Measurements from ENCODE around the gene PGAM2.

PGAM2 gene

GRCh38 chr7:44080118-44080517 lies 14.8 kb upstream of the PGAM2 start:
- Histone ChIP-seq H3K4me3 (ENCODE audit: low read depth, low read length) (no peak overlapping the region), H3K9me3 (ENCODE audit: control insufficient read depth, insufficient read depth, low read depth, low read length) (no peaks in the 10 kb centered on the region), H3K27me3 (ENCODE audit: control insufficient read depth, insufficient read depth, low read length) (peaks cover 9% of the 10 kb centered on the region), H3K4me1 (ENCODE audit: control insufficient read depth, insufficient read depth, low read length) (no peaks in the 10 kb centered on the region), H3K27ac (ENCODE audit: low read depth, low read length) (no peak overlapping the region), H3K9ac (ENCODE audit: low read length) (no peak overlapping the region), H3K36me3 (ENCODE audit: control insufficient read depth, insufficient read depth, low read length) (peaks cover 57% of the 10 kb centered on the region)

GRCh38 chr7:44079331-44080021 lies 14.1 kb upstream of the PGAM2 start:
- H3K4me1 ChIP-seq (ENCODE audit: control insufficient read depth, insufficient read depth, low read length), result no peaks in the 10 kb centered on the region

GRCh38 chr7:44078521-44078920 lies 13.2 kb upstream of the PGAM2 start:
- Histone ChIP-seq H3K9me3 (ENCODE audit: control insufficient read depth, insufficient read depth, low read depth, low read length) (no peaks in the 10 kb centered on the region), H3K27ac (ENCODE audit: low read depth, low read length) (no peak overlapping the region), H3K27me3 (ENCODE audit: control insufficient read depth, insufficient read depth, low read length) (peaks cover 2% of the 10 kb centered on the region), H3K4me3 (ENCODE audit: low read depth, low read length) (no peak overlapping the region), H3K4me1 (ENCODE audit: control insufficient read depth, insufficient read depth, low read length) (no peaks in the 10 kb centered on the region), H3K36me3 (ENCODE audit: control insufficient read depth, insufficient read depth, low read length) (peaks cover 68% of the 10 kb centered on the region), H3K9ac (ENCODE audit: low read length) (no peak overlapping the region)

More at GRCh38 chr7:44079331-44080021, 14.1 kb upstream of the PGAM2 start:
- Histone ChIP-seq H3K27me3 (ENCODE audit: control insufficient read depth, insufficient read depth, low read length) (peaks cover 9% of the 10 kb centered on the region), H3K27ac (ENCODE audit: low read depth, low read length) (no peak overlapping the region), H3K4me3 (ENCODE audit: low read depth, low read length) (no peak overlapping the region), H3K9ac (ENCODE audit: low read length) (no peak overlapping the region), H3K9me3 (ENCODE audit: control insufficient read depth, insufficient read depth, low read depth, low read length) (no peaks in the 10 kb centered on the region), H3K36me3 (ENCODE audit: control insufficient read depth, insufficient read depth, low read length) (peaks cover 59% of the 10 kb centered on the region)

GRCh38 chr7:44077681-44078091 lies 12.3 kb upstream of the PGAM2 start:
- H3K4me3 ChIP-seq (ENCODE audit: low read depth, low read length), result no peak overlapping the region
- H3K9me3 ChIP-seq (ENCODE audit: control insufficient read depth, insufficient read depth, low read depth, low read length), result no peaks in the 10 kb centered on the region
- H3K36me3 ChIP-seq (ENCODE audit: control insufficient read depth, insufficient read depth, low read length), result peaks cover 77% of the 10 kb centered on the region
- H3K4me1 ChIP-seq (ENCODE audit: control insufficient read depth, insufficient read depth, low read length), result no peaks in the 10 kb centered on the region
- no peak overlapping the region for H3K27ac ChIP-seq (ENCODE audit: low read depth, low read length)
- H3K9ac ChIP-seq (ENCODE audit: low read length), result no peak overlapping the region
- H3K27me3 ChIP-seq (ENCODE audit: control insufficient read depth, insufficient read depth, low read length), result no peaks in the 10 kb centered on the region

GRCh38 chr7:44077061-44077460 lies 11.7 kb upstream of the PGAM2 start:
- H3K4me3 ChIP-seq (ENCODE audit: low read depth, low read length), result no peak overlapping the region
- H3K36me3 ChIP-seq (ENCODE audit: control insufficient read depth, insufficient read depth, low read length), result peaks cover 78% of the 10 kb centered on the region
- no peak overlapping the region for H3K9ac ChIP-seq (ENCODE audit: low read length)
- H3K9me3 ChIP-seq (ENCODE audit: control insufficient read depth, insufficient read depth, low read depth, low read length), result no peaks in the 10 kb centered on the region
- H3K27me3 ChIP-seq (ENCODE audit: control insufficient read depth, insufficient read depth, low read length), result no peaks in the 10 kb centered on the region
- no peaks in the 10 kb centered on the region for H3K4me1 ChIP-seq (ENCODE audit: control insufficient read depth, insufficient read depth, low read length)
- H3K27ac ChIP-seq (ENCODE audit: low read depth, low read length), result no peak overlapping the region

- no peaks in the 10 kb centered on the region for H3K27me3 ChIP-seq (ENCODE audit: control insufficient read depth, insufficient read depth, low read length)
- no peak overlapping the region for H3K27ac ChIP-seq (ENCODE audit: low read depth, low read length)
- H3K36me3 ChIP-seq (ENCODE audit: control insufficient read depth, insufficient read depth, low read length), result peaks cover 78% of the 10 kb centered on the region
- no peaks in the 10 kb centered on the region for H3K4me1 ChIP-seq (ENCODE audit: control insufficient read depth, insufficient read depth, low read length)
- no peak overlapping the region for H3K4me3 ChIP-seq (ENCODE audit: low read depth, low read length)
- no peaks in the 10 kb centered on the region for H3K9me3 ChIP-seq (ENCODE audit: control insufficient read depth, insufficient read depth, low read depth, low read length)
- H3K9ac ChIP-seq (ENCODE audit: low read length), result no peak overlapping the region
These were observed 10.9 kb upstream of the PGAM2 start for GRCh38 chr7:44076101-44076895.

GRCh38 chr7:44075296-44076075 lies 10.1 kb upstream of the PGAM2 start:
- H3K9ac ChIP-seq (ENCODE audit: low read length), result no peak overlapping the region
- no peak overlapping the region for H3K27ac ChIP-seq (ENCODE audit: low read depth, low read length)
- H3K9me3 ChIP-seq (ENCODE audit: control insufficient read depth, insufficient read depth, low read depth, low read length), result no peaks in the 10 kb centered on the region
- no peaks in the 10 kb centered on the region for H3K4me1 ChIP-seq (ENCODE audit: control insufficient read depth, insufficient read depth, low read length)
- peaks cover 74% of the 10 kb centered on the region for H3K36me3 ChIP-seq (ENCODE audit: control insufficient read depth, insufficient read depth, low read length)
- H3K27me3 ChIP-seq (ENCODE audit: control insufficient read depth, insufficient read depth, low read length), result no peaks in the 10 kb centered on the region
- H3K4me3 ChIP-seq (ENCODE audit: low read depth, low read length), result no peak overlapping the region

- H3K9ac ChIP-seq (ENCODE audit: low read length), result no peak overlapping the region
- H3K27me3 ChIP-seq (ENCODE audit: control insufficient read depth, insufficient read depth, low read length), result no peaks in the 10 kb centered on the region
- no peak overlapping the region for H3K4me3 ChIP-seq (ENCODE audit: low read depth, low read length)
- no peak overlapping the region for H3K27ac ChIP-seq (ENCODE audit: low read depth, low read length)
- H3K4me1 ChIP-seq (ENCODE audit: control insufficient read depth, insufficient read depth, low read length), result no peaks in the 10 kb centered on the region
- H3K36me3 ChIP-seq (ENCODE audit: control insufficient read depth, insufficient read depth, low read length), result peaks cover 63% of the 10 kb centered on the region
- no peaks in the 10 kb centered on the region for H3K9me3 ChIP-seq (ENCODE audit: control insufficient read depth, insufficient read depth, low read depth, low read length)
These were observed 9.0 kb upstream of the PGAM2 start for GRCh38 chr7:44074349-44074695.

- Histone ChIP-seq H3K4me1 (ENCODE audit: control insufficient read depth, insufficient read depth, low read length) (no peaks in the 10 kb centered on the region), H3K9ac (ENCODE audit: low read length) (no peak overlapping the region), H3K4me3 (ENCODE audit: low read depth, low read length) (no peak overlapping the region), H3K27me3 (ENCODE audit: control insufficient read depth, insufficient read depth, low read length) (no peaks in the 10 kb centered on the region), H3K36me3 (ENCODE audit: control insufficient read depth, insufficient read depth, low read length) (peaks cover 58% of the 10 kb centered on the region), H3K9me3 (ENCODE audit: control insufficient read depth, insufficient read depth, low read depth, low read length) (no peaks in the 10 kb centered on the region), H3K27ac (ENCODE audit: low read depth, low read length) (no peak overlapping the region)
These were observed 8.4 kb upstream of the PGAM2 start for GRCh38 chr7:44073664-44074348.

GRCh38 chr7:44072364-44073231 lies 7.2 kb upstream of the PGAM2 start:
- Histone ChIP-seq H3K9me3 (ENCODE audit: control insufficient read depth, insufficient read depth, low read depth, low read length) (no peaks in the 10 kb centered on the region), H3K4me1 (ENCODE audit: control insufficient read depth, insufficient read depth, low read length) (no peaks in the 10 kb centered on the region), H3K4me3 (ENCODE audit: low read depth, low read length) (no peak overlapping the region), H3K9ac (ENCODE audit: low read length) (no peak overlapping the region), H3K36me3 (ENCODE audit: control insufficient read depth, insufficient read depth, low read length) (peaks cover 46% of the 10 kb centered on the region), H3K27me3 (ENCODE audit: control insufficient read depth, insufficient read depth, low read length) (peaks cover 10% of the 10 kb centered on the region; the same call in 1 of the 2 replicates), H3K27ac (ENCODE audit: low read depth, low read length) (no peak overlapping the region)
